ENCODE results near the gene LRP2BP.

Gene LRP2BP

DNA sequence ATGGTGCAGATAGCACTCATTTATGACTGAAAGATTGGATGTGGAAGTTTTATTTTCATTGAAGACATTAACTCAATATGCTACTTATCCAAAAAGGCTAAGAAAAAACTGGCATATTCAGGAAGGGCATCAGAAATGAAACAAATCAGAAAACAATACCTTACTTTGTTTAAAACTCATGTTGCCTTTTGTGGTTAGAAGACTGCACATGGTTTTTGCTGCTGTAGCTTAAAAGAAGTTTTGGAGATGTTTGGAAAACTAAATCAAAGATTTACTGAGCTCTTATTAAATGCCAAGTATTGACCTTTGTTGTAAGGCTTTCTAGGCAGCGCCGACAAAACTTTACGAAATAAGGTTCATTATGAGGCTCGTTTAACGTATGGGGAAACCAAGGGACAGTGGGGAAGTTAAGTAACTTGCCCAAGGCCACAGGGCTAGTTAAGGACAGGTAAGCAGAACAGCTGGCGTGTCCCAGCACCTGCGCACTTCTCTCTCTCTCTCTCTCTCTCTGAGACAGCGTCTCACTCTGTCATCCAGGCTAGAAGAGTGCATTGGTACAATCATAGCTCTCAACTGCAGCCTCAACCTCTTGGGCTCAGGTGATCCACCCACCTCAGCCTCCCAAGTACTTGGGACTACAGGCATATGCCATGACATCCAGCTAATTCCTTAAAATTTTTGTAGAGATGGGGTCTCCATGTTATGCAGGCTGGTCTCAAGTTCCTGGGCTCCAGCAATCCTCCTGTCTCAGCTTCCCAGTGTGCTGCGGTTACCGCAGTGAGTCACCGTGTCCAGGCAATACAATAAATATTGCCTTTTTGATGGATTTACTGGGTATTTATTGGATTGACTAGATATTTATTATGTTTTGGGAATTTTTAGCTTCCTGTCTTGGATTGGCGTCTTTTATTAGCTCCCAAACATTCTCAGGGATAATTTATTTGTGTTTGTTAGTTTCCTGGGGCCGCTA is 16.1 kb downstream of the LRP2BP start:
- TF ChIP-seq, protein P1, sequence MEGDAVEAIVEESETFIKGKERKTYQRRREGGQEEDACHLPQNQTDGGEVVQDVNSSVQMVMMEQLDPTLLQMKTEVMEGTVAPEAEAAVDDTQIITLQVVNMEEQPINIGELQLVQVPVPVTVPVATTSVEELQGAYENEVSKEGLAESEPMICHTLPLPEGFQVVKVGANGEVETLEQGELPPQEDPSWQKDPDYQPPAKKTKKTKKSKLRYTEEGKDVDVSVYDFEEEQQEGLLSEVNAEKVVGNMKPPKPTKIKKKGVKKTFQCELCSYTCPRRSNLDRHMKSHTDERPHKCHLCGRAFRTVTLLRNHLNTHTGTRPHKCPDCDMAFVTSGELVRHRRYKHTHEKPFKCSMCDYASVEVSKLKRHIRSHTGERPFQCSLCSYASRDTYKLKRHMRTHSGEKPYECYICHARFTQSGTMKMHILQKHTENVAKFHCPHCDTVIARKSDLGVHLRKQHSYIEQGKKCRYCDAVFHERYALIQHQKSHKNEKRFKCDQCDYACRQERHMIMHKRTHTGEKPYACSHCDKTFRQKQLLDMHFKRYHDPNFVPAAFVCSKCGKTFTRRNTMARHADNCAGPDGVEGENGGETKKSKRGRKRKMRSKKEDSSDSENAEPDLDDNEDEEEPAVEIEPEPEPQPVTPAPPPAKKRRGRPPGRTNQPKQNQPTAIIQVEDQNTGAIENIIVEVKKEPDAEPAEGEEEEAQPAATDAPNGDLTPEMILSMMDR (IDR thresholded peaks at IDR 0.05; ENCODE audit: borderline replicate concordance, control extremely low read depth, extremely low read depth, insufficient read depth, missing control alignments): no peak
- no peak for DNase-seq (ENCODE audit: low spot score)
- in situ Hi-C loops (cut with MboI; ENCODE audit: low sequenced_read_pairs, unreplicated experiment): no loop called here

- DNase-seq (ENCODE audit: low spot score): no peak
- in situ Hi-C loops (cut with MboI; ENCODE audit: low sequenced_read_pairs, unreplicated experiment): no loop called here
- TF ChIP-seq, protein P1 (IDR thresholded peaks at IDR 0.05; ENCODE audit: borderline replicate concordance, control extremely low read depth, extremely low read depth, insufficient read depth, missing control alignments): no peak
Observed at GRCh38 chr4:185378264-185378663, 17.5 kb downstream of the LRP2BP start.

DNA sequence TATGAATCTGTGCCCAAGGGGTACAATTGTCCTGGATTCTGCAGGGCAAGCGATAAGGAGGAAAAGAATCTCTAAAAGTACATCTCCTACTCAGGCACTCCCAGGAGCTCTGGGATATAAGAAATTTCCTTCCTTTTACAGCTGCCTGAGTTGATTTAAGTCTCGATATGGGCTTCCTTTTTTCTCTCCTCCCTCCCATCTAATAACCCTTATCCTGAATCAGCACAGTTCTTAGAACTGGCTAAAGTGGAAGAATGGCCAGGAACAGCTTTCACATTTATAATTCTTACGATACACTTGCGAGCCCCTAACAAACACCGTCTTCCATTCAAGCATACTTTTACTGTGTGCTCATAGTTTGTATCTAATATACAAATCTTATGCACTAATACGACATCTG is 21.2 kb downstream of the LRP2BP start:
- in situ Hi-C loops (cut with MboI; ENCODE audit: low sequenced_read_pairs, unreplicated experiment): no loop called here
- DNase-seq (ENCODE audit: low spot score): no peak
- TF ChIP-seq, protein P1 (IDR thresholded peaks at IDR 0.05; ENCODE audit: borderline replicate concordance, control extremely low read depth, extremely low read depth, insufficient read depth, missing control alignments): no peak

DNA sequence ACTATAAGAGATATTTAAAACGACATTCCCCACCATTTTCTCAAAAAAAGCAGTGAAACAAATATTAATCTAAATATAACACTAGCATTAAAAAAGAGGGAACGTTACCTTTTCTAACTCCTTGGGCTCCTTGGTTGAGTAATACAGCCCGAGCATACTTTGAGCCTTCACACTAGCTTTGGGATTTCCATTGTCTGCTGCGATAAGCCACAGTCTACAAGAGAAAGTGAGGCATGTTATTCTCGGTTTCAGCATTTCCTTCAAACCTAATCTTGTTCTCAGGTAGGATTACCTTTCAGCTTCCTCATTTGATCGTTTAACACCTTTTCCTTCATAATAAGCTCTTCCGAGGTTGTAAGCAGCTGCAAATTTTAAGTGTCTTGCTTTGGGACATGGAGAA is 21.7 kb downstream of the LRP2BP start:
- DNase-seq (ENCODE audit: low spot score): no peak
- in situ Hi-C loops (cut with MboI; ENCODE audit: low sequenced_read_pairs, unreplicated experiment): no loop called here
- TF ChIP-seq, protein P1 (IDR thresholded peaks at IDR 0.05; ENCODE audit: borderline replicate concordance, control extremely low read depth, extremely low read depth, insufficient read depth, missing control alignments): no peak

DNA sequence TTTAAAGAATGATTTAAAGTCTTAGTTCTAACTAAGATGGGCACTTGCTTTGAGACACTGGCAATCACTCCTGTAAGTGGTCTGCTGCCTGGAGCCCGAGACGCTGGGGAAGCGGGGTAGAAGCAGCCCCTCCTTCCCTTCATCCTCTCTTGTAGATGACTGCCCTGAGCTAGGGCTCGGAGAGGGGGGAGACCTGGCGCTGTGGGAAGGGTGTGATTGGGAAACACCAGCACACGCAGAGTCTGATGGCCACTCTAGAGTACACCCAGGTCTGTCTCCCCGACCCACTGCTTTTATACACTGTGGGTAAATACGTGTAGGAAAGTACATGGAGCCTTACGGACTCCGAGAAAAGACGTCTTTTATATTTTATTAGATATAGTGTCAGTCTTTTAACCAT is 24.0 kb downstream of the LRP2BP start:
- DNase-seq (ENCODE audit: low spot score): no peak
- TF ChIP-seq, protein P1 (IDR thresholded peaks at IDR 0.05; ENCODE audit: borderline replicate concordance, control extremely low read depth, extremely low read depth, insufficient read depth, missing control alignments): no peak
- in situ Hi-C loops (cut with MboI; ENCODE audit: low sequenced_read_pairs, unreplicated experiment): no loop called here

- TF ChIP-seq, protein P1 (IDR thresholded peaks at IDR 0.05; ENCODE audit: borderline replicate concordance, control extremely low read depth, extremely low read depth, insufficient read depth, missing control alignments): no peak
- in situ Hi-C loops (cut with MboI; ENCODE audit: low sequenced_read_pairs, unreplicated experiment): no loop called here
Observed at GRCh38 chr4:185370268-185370949, 25.3 kb downstream of the LRP2BP start.

More at GRCh38 chr4:185370268-185370949, 25.3 kb downstream of the LRP2BP start:
- DNase-seq (ENCODE audit: low spot score): no peak

Measured in GM13976 (cell line).